Muscle of leg (tissue), 11 donors: ENCODE data around the gene KCNIP2. TPM values are rescaled to one million over a fixed set of nuclear protein-coding genes. Genes with fewer than 3 reads are reported as not detected.

Source experiments
- DNase-seq: peaks from one replicate; pipeline ENCODE4 v3.0.0; 2013
- H3K27ac ChIP-seq: one replicate; pipeline ENCODE4 v1.5.1; 2013; ENCODE audit warnings: mild to moderate bottlenecking, low read length, control low read depth
- H3K27me3 ChIP-seq: one replicate; pipeline ENCODE4 v1.6.1; 2013; ENCODE audit warnings: low read length; ENCODE audit not compliant: control insufficient read depth, insufficient read depth
- H3K36me3 ChIP-seq: one replicate; pipeline ENCODE4 v1.6.1; 2013; ENCODE audit warnings: low read length; ENCODE audit not compliant: control insufficient read depth, insufficient read depth
- H3K4me1 ChIP-seq: one replicate; pipeline ENCODE4 v1.6.1; 2013; ENCODE audit warnings: low read length; ENCODE audit not compliant: control insufficient read depth, insufficient read depth
- H3K4me3 ChIP-seq: one replicate; pipeline ENCODE4 v1.5.1; 2013; ENCODE audit warnings: low read length, control low read depth
- H3K9me3 ChIP-seq: replicated peaks from 2 replicates; pipeline ENCODE4 v1.6.1; 2013; ENCODE audit warnings: low read depth, low read length; ENCODE audit not compliant: control insufficient read depth
- WGBS: methylation state at CpG from one replicate; pipeline ENCODE4 v1.1.5; 2013; ENCODE audit warnings: missing lambda C conversion rate; ENCODE audit not compliant: insufficient coverage; 5-methylcytosine and 5-hydroxymethylcytosine counted together
- polyA plus RNA-seq, 8 donors: library from polyadenylated mRNA; unstranded; fragments of 120-200 nt; gene quantifications; one replicate each; pipeline versions ENCODE4 v1.2.1 to v1.2.3, GENCODE V29; 2013; ENCODE audit warnings: inconsistent platforms in 1 of 8, low replicate concordance in 1 of 8; ENCODE audit not compliant: insufficient read length in 8 of 8, insufficient read depth in 1 of 8
- total RNA-seq: library from RNA; stranded (reverse); fragments of 120-200 nt; gene quantifications from one replicate; pipeline ENCODE4 v1.2.4, GENCODE V29; 2013

The KCNIP2 gene
- total and polyA plus RNA-seq, 9 donors = 2.0 to 6.3 (median 3.8) TPM

- Histone ChIP-seq H3K36me3 (no peaks in the 10 kb centered on the region), H3K9me3 (no peaks in the 10 kb centered on the region), H3K27ac (peak overlapping the region; percentile 65), H3K4me3 (no peak overlapping the region), H3K27me3 (peaks cover 4% of the 10 kb centered on the region), H3K4me1 (peaks cover 44% of the 10 kb centered on the region)
- WGBS = 58% methylated on average over 5 of the region's 6 CpGs
- DNase-seq = no peak
These were observed 5.1 kb downstream of the KCNIP2 start for GRCh38 chr10:101838416-101838970.

- Histone ChIP-seq H3K9me3 (no peaks in the 10 kb centered on the region), H3K36me3 (no peaks in the 10 kb centered on the region), H3K4me1 (peaks cover 45% of the 10 kb centered on the region), H3K27me3 (peaks cover 4% of the 10 kb centered on the region), H3K27ac (peak overlapping the region; percentile 7), H3K4me3 (no peak overlapping the region)
- no peak for DNase-seq
- 83% methylated on average over 1 of the region's 2 CpGs for WGBS
These were observed 5.9 kb downstream of the KCNIP2 start for GRCh38 chr10:101837748-101838147.

- 29% methylated on average over 2 of the region's 4 CpGs for WGBS
- H3K36me3 ChIP-seq = no peaks in the 10 kb centered on the region
- no peak overlapping the region for H3K27ac ChIP-seq
- no peak overlapping the region for H3K4me3 ChIP-seq
- H3K4me1 ChIP-seq = peaks cover 48% of the 10 kb centered on the region
- no peaks in the 10 kb centered on the region for H3K9me3 ChIP-seq
- DNase-seq = no peak
- H3K27me3 ChIP-seq = peaks cover 4% of the 10 kb centered on the region
These were observed 8.2 kb downstream of the KCNIP2 start for GRCh38 chr10:101835362-101835761.

- Histone ChIP-seq H3K9me3 (no peaks in the 10 kb centered on the region), H3K4me1 (peaks cover 46% of the 10 kb centered on the region), H3K4me3 (no peak overlapping the region), H3K27me3 (peaks cover 1% of the 10 kb centered on the region), H3K27ac (no peak overlapping the region), H3K36me3 (no peaks in the 10 kb centered on the region)
- DNase-seq = no peak
- 63% methylated on average over 3 of the region's 8 CpGs for WGBS
These were observed 9.3 kb downstream of the KCNIP2 start for GRCh38 chr10:101834341-101834740.

- H3K27ac ChIP-seq = no peak overlapping the region
- 80% methylated on average over 1 of the region's 1 CpG for WGBS
- H3K4me3 ChIP-seq = no peak overlapping the region
- H3K9me3 ChIP-seq = no peaks in the 10 kb centered on the region
- H3K27me3 ChIP-seq = no peaks in the 10 kb centered on the region
- no peaks in the 10 kb centered on the region for H3K36me3 ChIP-seq
- H3K4me1 ChIP-seq = peaks cover 49% of the 10 kb centered on the region
- DNase-seq = no peak
These were observed 10.1 kb downstream of the KCNIP2 start for GRCh38 chr10:101833466-101833865.

- no peak for DNase-seq
- WGBS = 49% methylated on average over 3 of the region's 4 CpGs
- H3K27me3 ChIP-seq = no peaks in the 10 kb centered on the region
- H3K36me3 ChIP-seq = peaks cover 10% of the 10 kb centered on the region
- no peaks in the 10 kb centered on the region for H3K9me3 ChIP-seq
- H3K4me3 ChIP-seq = no peak overlapping the region
- H3K4me1 ChIP-seq = peaks cover 40% of the 10 kb centered on the region
- no peak overlapping the region for H3K27ac ChIP-seq
These were observed 11.3 kb downstream of the KCNIP2 start for GRCh38 chr10:101832325-101832771.

- Histone ChIP-seq H3K4me1 (peaks cover 40% of the 10 kb centered on the region), H3K4me3 (peak overlapping the region; percentile 54), H3K36me3 (peaks cover 15% of the 10 kb centered on the region), H3K27me3 (no peaks in the 10 kb centered on the region), H3K9me3 (no peaks in the 10 kb centered on the region), H3K27ac (peak overlapping the region; percentile 80)
- no peak for DNase-seq
- 66% methylated on average over 3 of the region's 9 CpGs for WGBS
These were observed 12.3 kb downstream of the KCNIP2 start for GRCh38 chr10:101831169-101831811.

- 2% methylated on average over 37 of the region's 56 CpGs for WGBS
- DNase-seq = peak; percentile 95
These were observed 13.1 kb downstream of the KCNIP2 start for GRCh38 chr10:101830322-101831168.

GRCh38 chr10:101829561-101830315 is 13.9 kb downstream of the KCNIP2 start:
- peak; percentile 69 for DNase-seq
- H3K4me3 ChIP-seq = peak overlapping the region; percentile 54
- no peaks in the 10 kb centered on the region for H3K27me3 ChIP-seq
- peak overlapping the region; percentile 80 for H3K27ac ChIP-seq
- no peaks in the 10 kb centered on the region for H3K9me3 ChIP-seq
- peaks cover 16% of the 10 kb centered on the region for H3K36me3 ChIP-seq
- H3K4me1 ChIP-seq = peaks cover 32% of the 10 kb centered on the region
- 4% methylated on average over 11 of the region's 31 CpGs for WGBS

More at GRCh38 chr10:101830322-101831168, 13.1 kb downstream of the KCNIP2 start:
- Histone ChIP-seq H3K36me3 (peaks cover 16% of the 10 kb centered on the region), H3K4me1 (peaks cover 36% of the 10 kb centered on the region), H3K27me3 (no peaks in the 10 kb centered on the region), H3K27ac (peak overlapping the region; percentile 80), H3K9me3 (no peaks in the 10 kb centered on the region), H3K4me3 (peak overlapping the region; percentile 54)
